Lower leg skin (tissue), 3 donors: ENCODE measurements around the gene PCED1B.

Source experiments
- POLR2A ChIP-seq, 2 donors: fragments of 450-650 bp; IDR thresholded peaks; one replicate each; pipeline ENCODE4 v1.6.1; 2016 to 2017; ENCODE audit warnings: antibody characterized with exemption in 2 of 2, mild to moderate bottlenecking in 1 of 2, moderate library complexity in 1 of 2
- TF ChIP-seq, protein P1 (sequence below), 3 donors: fragments of 450-650 bp; IDR thresholded peaks; one replicate each; pipeline ENCODE4 v1.5.1; 2016; ENCODE audit warnings: antibody characterized with exemption in 3 of 3, mild to moderate bottlenecking in 3 of 3, moderate library complexity in 2 of 3

GRCh38 chr12:47126246-47126645 is 46.8 kb downstream of the PCED1B start:
- no peak for TF ChIP-seq POLR2A (IDR thresholded peaks at IDR 0.05)
- TF ChIP-seq, protein P1, sequence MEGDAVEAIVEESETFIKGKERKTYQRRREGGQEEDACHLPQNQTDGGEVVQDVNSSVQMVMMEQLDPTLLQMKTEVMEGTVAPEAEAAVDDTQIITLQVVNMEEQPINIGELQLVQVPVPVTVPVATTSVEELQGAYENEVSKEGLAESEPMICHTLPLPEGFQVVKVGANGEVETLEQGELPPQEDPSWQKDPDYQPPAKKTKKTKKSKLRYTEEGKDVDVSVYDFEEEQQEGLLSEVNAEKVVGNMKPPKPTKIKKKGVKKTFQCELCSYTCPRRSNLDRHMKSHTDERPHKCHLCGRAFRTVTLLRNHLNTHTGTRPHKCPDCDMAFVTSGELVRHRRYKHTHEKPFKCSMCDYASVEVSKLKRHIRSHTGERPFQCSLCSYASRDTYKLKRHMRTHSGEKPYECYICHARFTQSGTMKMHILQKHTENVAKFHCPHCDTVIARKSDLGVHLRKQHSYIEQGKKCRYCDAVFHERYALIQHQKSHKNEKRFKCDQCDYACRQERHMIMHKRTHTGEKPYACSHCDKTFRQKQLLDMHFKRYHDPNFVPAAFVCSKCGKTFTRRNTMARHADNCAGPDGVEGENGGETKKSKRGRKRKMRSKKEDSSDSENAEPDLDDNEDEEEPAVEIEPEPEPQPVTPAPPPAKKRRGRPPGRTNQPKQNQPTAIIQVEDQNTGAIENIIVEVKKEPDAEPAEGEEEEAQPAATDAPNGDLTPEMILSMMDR (IDR thresholded peaks at IDR 0.05) = no peak
